ENCODE measurements around the gene USP36. TPM values are rescaled to one million over a fixed set of nuclear protein-coding genes. Genes with fewer than 3 reads are reported as not detected.

The USP36 gene
- total RNA-seq, 1 experiment from 2014 or later, result 79.5 TPM

DNA sequence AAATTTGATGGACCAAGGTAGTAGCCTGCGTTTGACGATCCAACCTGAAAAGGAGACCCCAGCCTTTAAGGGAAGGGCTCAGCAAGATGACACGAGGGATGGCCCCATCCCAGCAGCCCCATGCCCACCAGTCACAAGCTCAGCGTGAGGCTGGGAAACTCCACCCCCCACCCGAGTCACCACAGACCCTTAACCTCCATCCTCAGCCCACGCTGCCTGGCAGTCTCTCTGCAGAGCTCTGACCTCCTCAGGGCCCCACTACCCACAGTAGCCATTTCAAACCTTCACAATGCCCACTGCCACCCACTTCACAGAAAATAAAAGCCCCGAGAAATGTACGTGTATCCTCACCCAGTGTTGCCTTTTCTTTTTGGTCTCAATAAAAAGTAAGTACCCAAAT lies 18.7 kb downstream of the USP36 start:
- TF ChIP-seq, protein P1, sequence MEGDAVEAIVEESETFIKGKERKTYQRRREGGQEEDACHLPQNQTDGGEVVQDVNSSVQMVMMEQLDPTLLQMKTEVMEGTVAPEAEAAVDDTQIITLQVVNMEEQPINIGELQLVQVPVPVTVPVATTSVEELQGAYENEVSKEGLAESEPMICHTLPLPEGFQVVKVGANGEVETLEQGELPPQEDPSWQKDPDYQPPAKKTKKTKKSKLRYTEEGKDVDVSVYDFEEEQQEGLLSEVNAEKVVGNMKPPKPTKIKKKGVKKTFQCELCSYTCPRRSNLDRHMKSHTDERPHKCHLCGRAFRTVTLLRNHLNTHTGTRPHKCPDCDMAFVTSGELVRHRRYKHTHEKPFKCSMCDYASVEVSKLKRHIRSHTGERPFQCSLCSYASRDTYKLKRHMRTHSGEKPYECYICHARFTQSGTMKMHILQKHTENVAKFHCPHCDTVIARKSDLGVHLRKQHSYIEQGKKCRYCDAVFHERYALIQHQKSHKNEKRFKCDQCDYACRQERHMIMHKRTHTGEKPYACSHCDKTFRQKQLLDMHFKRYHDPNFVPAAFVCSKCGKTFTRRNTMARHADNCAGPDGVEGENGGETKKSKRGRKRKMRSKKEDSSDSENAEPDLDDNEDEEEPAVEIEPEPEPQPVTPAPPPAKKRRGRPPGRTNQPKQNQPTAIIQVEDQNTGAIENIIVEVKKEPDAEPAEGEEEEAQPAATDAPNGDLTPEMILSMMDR (IDR thresholded peaks at IDR 0.05; ENCODE audit: unreplicated experiment), result no peak
- CTCF ChIA-PET, result no interaction called here
- no peak overlapping the region for H3K27ac Mint-ChIP-seq (ENCODE audit: unreplicated experiment)
- DNase-seq, result no peak
- no peaks in the 10 kb centered on the region for H3K9me3 Mint-ChIP-seq (ENCODE audit: low read depth, unreplicated experiment)
- no TSS peak for BruUV-seq (replicated peaks)
- peaks cover 80% of the 10 kb centered on the region for H3K36me3 Mint-ChIP-seq (ENCODE audit: insufficient read depth, unreplicated experiment)
- intact Hi-C loops (cut with micrococcal nuclease; ENCODE audit: unreplicated experiment), result no loop called here
- H3K4me3 Mint-ChIP-seq (ENCODE audit: low read depth, unreplicated experiment), result no peak overlapping the region
- no peaks in the 10 kb centered on the region for H3K27me3 Mint-ChIP-seq (ENCODE audit: unreplicated experiment)
- H3K4me1 Mint-ChIP-seq (ENCODE audit: low read depth, unreplicated experiment), result no peaks in the 10 kb centered on the region

DNA sequence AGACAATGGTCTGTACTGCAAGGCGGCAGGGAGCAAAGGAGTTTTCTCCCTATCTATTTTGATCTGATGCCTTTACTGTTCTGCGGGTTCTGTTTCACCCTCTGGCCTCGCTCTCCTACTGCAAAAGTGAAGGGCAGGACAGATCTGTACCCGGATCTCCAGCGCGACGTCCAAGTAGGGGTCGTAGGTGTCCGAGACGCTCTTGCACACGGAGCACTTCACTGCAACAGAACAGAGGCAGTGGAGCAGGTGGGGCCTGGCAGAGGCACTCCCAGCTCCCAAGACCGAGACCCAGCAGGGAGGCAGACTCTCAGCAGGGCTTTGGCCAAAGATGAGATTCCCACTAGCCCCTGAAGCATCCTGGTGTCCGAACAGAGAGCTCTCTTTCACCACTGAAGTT lies 19.8 kb downstream of the USP36 start:
- no peak for DNase-seq
- TF ChIP-seq, protein P1 (IDR thresholded peaks at IDR 0.05; ENCODE audit: unreplicated experiment), result no peak
- Mint-ChIP-seq H3K4me1 (ENCODE audit: low read depth, unreplicated experiment) (no peaks in the 10 kb centered on the region), H3K27me3 (ENCODE audit: unreplicated experiment) (no peaks in the 10 kb centered on the region), H3K27ac (ENCODE audit: unreplicated experiment) (no peak overlapping the region), H3K9me3 (ENCODE audit: low read depth, unreplicated experiment) (no peaks in the 10 kb centered on the region), H3K4me3 (ENCODE audit: low read depth, unreplicated experiment) (no peak overlapping the region), H3K36me3 (ENCODE audit: insufficient read depth, unreplicated experiment) (peaks cover 86% of the 10 kb centered on the region)
- no TSS peak for BruUV-seq (replicated peaks)
- CTCF ChIA-PET, result no interaction called here
- intact Hi-C loops (cut with micrococcal nuclease; ENCODE audit: unreplicated experiment), result no loop called here

DNA sequence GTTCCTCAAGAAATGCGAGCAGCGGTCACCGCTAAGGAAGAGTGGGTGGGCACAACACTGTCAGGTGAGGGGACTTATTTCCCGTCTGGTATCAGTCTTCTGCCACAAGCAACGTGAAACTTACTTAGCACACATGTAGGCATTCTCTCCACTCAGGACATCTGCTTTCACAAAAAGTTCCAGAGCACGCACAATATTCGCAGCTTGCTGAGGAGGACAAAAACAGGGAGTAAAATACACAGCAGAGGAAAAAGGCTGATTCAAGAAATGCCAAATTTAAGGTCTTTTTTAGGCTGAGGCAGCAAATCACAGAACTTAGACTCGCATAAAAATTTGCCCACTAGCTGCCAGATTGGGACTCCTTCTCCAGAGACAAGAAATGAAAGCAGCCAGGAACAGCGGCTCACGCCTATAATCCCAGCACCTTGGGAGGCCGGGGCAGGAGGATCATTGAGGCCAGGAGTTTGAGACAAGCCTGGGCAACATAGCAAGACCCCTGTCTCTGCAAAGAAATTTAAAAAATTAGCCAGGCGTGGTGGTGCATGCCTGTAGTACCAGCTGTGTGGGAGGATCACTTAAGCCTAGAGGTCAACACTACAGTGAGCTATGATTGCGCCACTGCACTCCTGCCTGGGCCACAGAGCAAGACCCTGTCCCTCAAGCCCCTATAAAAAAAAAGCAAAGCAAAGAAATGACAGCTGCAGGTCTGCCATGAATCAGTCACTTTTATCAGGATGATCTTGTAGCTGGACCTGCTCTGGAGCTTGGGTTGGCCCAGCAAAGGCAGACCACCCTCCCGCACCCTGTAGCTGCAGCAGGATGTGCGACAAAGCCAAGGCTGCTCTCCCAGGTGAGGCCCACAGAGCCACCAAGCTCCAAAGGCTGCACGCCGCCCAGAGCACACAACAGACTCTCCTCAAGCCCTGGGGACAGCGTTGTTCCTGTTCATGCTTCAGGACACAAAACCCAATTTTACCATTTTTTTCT lies 20.5 kb downstream of the USP36 start:
- no peaks in the 10 kb centered on the region for H3K4me1 Mint-ChIP-seq (ENCODE audit: low read depth, unreplicated experiment)
- peaks cover 81% of the 10 kb centered on the region for H3K36me3 Mint-ChIP-seq (ENCODE audit: insufficient read depth, unreplicated experiment)
- TF ChIP-seq, protein P1 (IDR thresholded peaks at IDR 0.05; ENCODE audit: unreplicated experiment), result no peak
- H3K4me3 Mint-ChIP-seq (ENCODE audit: low read depth, unreplicated experiment), result no peak overlapping the region
- intact Hi-C loops (cut with micrococcal nuclease; ENCODE audit: unreplicated experiment), result no loop called here
- BruUV-seq (replicated peaks), result no TSS peak
- H3K9me3 Mint-ChIP-seq (ENCODE audit: low read depth, unreplicated experiment), result no peaks in the 10 kb centered on the region
- no peaks in the 10 kb centered on the region for H3K27me3 Mint-ChIP-seq (ENCODE audit: unreplicated experiment)
- no peak for DNase-seq
- no peak overlapping the region for H3K27ac Mint-ChIP-seq (ENCODE audit: unreplicated experiment)
- CTCF ChIA-PET, result no interaction called here

DNA sequence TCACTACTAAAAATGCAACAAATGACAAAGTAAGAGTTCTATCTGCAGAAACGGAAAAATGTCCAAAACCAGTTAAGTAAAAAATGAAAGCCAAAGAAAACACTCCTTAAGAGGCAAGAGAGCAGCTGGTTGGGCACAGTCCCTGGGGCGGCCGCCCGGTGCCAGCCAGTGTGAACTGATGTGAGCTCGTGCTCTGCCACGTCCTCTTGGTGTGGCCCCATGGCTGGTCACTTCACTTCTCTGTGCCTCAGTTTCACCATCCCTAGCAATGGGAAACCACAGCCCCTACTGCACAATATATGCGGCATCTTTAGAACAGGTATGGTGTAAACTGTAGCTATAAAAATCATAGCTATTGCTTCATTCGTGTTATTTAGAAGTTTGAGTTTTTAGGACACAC lies 21.2 kb downstream of the USP36 start:
- peaks cover 78% of the 10 kb centered on the region for H3K36me3 Mint-ChIP-seq (ENCODE audit: insufficient read depth, unreplicated experiment)
- no TSS peak for BruUV-seq (replicated peaks)
- no peaks in the 10 kb centered on the region for H3K27me3 Mint-ChIP-seq (ENCODE audit: unreplicated experiment)
- intact Hi-C loops (cut with micrococcal nuclease; ENCODE audit: unreplicated experiment), result no loop called here
- H3K9me3 Mint-ChIP-seq (ENCODE audit: low read depth, unreplicated experiment), result no peaks in the 10 kb centered on the region
- TF ChIP-seq, protein P1 (IDR thresholded peaks at IDR 0.05; ENCODE audit: unreplicated experiment), result no peak
- CTCF ChIA-PET, result no interaction called here
- H3K4me1 Mint-ChIP-seq (ENCODE audit: low read depth, unreplicated experiment), result no peaks in the 10 kb centered on the region
- no peak for DNase-seq
- H3K27ac Mint-ChIP-seq (ENCODE audit: unreplicated experiment), result no peak overlapping the region
- H3K4me3 Mint-ChIP-seq (ENCODE audit: low read depth, unreplicated experiment), result no peak overlapping the region

Measured in Calu3 (cell line).